Lung (tissue), 12 donors: Measurements from ENCODE around the gene IPPK. TPM values are rescaled to one million over a fixed set of nuclear protein-coding genes. Genes with fewer than 3 reads are reported as not detected.
A peak's percentile ranks its signal among the peaks of the same experiment; 100 is the strongest.

ENCODE experiments used
- ATAC-seq: fragments of 200-7000 bp; cut with Tn5 transposase; one replicate; pipeline ENCODE4 v1.9.1; 2020; ENCODE audit warnings: moderate number of reproducible peaks; ENCODE audit not compliant: insufficient read depth, low FRiP score
- DNase-seq, 3 donors: peaks; one replicate each; pipeline ENCODE4 v3.0.0-alpha.2; 2013 to 2017
- H3K27ac ChIP-seq, 2 donors: one replicate each; pipeline ENCODE4 v1.5.1; 2013; ENCODE audit warnings: mild to moderate bottlenecking in 2 of 2, moderate library complexity in 2 of 2, control low read depth in 1 of 2, inconsistent platforms in 1 of 2, low read depth in 1 of 2, low read length in 1 of 2
- H3K27me3 ChIP-seq, 3 donors: one replicate each; pipeline ENCODE4 v1.5.1; 2013; ENCODE audit warnings: low read length in 2 of 3; ENCODE audit not compliant: control insufficient read depth in 3 of 3, insufficient read depth in 3 of 3
- H3K36me3 ChIP-seq, 4 donors: one replicate each; pipeline ENCODE4 v1.5.1; 2013; ENCODE audit warnings: low read length in 4 of 4, mild to moderate bottlenecking in 1 of 4, moderate library complexity in 1 of 4; ENCODE audit not compliant: control insufficient read depth in 4 of 4, insufficient read depth in 4 of 4
- H3K4me1 ChIP-seq, 5 donors: one replicate each; pipeline ENCODE4 v1.5.1; 2013; ENCODE audit warnings: low read length in 5 of 5, mild to moderate bottlenecking in 2 of 5, moderate library complexity in 1 of 5; ENCODE audit not compliant: control insufficient read depth in 5 of 5, insufficient read depth in 5 of 5
- H3K4me3 ChIP-seq: one replicate; pipeline ENCODE4 v1.5.1; 2013; ENCODE audit warnings: mild to moderate bottlenecking, control low read depth, moderate library complexity
- H3K9ac ChIP-seq, 2 donors: one replicate each; pipeline ENCODE4 v1.5.1; 2013; ENCODE audit warnings: low read length in 2 of 2, control low read depth in 1 of 2; ENCODE audit not compliant: insufficient read depth in 1 of 2
- H3K9me3 ChIP-seq, 4 donors: one replicate each; pipeline ENCODE4 v1.5.1; 2013; ENCODE audit warnings: low read length in 3 of 4, mild to moderate bottlenecking in 1 of 4, moderate library complexity in 1 of 4; ENCODE audit not compliant: control insufficient read depth in 4 of 4, insufficient read depth in 3 of 4
- WGBS, 2 donors: extraction: QIAGEN DNeasy Blood & Tissue Kit; methylation state at CpG; one replicate each; pipeline ENCODE4 v1.1.7; 2013; 5-methylcytosine and 5-hydroxymethylcytosine counted together
- polyA plus RNA-seq, 2 donors: library from polyadenylated mRNA; stranded (reverse); fragments of 200-250 nt; gene quantifications; one replicate each; pipeline ENCODE4 v1.2.1, GENCODE V29; 2013
- total RNA-seq, 2 donors: library from RNA; depleted of rRNA in 1 of 2; stranded (reverse); fragments of >200 nt in 1 of 2; gene quantifications; one replicate each; pipeline ENCODE4 v1.2.1, GENCODE V29; 2014 to 2021
- TF ChIP-seq, protein P1 (sequence below): IDR thresholded peaks from 2 replicates; pipeline ENCODE4 v1.5.1; 2012; ENCODE audit warnings: mild to moderate bottlenecking; ENCODE audit errors: control extremely low read depth, extremely low read depth
- donor health status: control.
- donor health status: control.
- donor health status: Bipolar disorder and iron deficiency.
- donor health status: healthy.
- donor health status: DM: yes; HTN: yes; CAD: no.

IPPK gene
- total and polyA plus RNA-seq, 4 donors = 6.0 to 9.6 (median 6.8) TPM

GRCh38 chr9:92636627-92637026 lies 33.3 kb downstream of the IPPK start:
- Histone ChIP-seq H3K27me3 (no peaks in the 10 kb centered on the region), H3K27ac (no peak overlapping the region), H3K4me3 (no peak overlapping the region), H3K9ac (no peak overlapping the region), H3K9me3 (no peaks in the 10 kb centered on the region), H3K4me1 (peaks cover 0 to 5% (median 0%) of the 10 kb centered on the region in 5 donors), H3K36me3 (peaks cover 17 to 56% (median 30%) of the 10 kb centered on the region in 4 donors)
- 93 to 97% methylated on average over 3 of the region's 3 CpGs for WGBS, 2 donors
- no peak for ATAC-seq
- TF ChIP-seq, protein P1, sequence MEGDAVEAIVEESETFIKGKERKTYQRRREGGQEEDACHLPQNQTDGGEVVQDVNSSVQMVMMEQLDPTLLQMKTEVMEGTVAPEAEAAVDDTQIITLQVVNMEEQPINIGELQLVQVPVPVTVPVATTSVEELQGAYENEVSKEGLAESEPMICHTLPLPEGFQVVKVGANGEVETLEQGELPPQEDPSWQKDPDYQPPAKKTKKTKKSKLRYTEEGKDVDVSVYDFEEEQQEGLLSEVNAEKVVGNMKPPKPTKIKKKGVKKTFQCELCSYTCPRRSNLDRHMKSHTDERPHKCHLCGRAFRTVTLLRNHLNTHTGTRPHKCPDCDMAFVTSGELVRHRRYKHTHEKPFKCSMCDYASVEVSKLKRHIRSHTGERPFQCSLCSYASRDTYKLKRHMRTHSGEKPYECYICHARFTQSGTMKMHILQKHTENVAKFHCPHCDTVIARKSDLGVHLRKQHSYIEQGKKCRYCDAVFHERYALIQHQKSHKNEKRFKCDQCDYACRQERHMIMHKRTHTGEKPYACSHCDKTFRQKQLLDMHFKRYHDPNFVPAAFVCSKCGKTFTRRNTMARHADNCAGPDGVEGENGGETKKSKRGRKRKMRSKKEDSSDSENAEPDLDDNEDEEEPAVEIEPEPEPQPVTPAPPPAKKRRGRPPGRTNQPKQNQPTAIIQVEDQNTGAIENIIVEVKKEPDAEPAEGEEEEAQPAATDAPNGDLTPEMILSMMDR = no peak
- DNase-seq = no peak

GRCh38 chr9:92635760-92636159 lies 34.2 kb downstream of the IPPK start:
- Histone ChIP-seq H3K4me3 (no peak overlapping the region), H3K27me3 (no peaks in the 10 kb centered on the region), H3K9ac (no peak overlapping the region), H3K9me3 (no peaks in the 10 kb centered on the region), H3K27ac (no peak overlapping the region), H3K36me3 (peaks cover 16 to 54% (median 31%) of the 10 kb centered on the region in 4 donors), H3K4me1 (peaks cover 0 to 5% (median 0%) of the 10 kb centered on the region in 5 donors)
- no peak for DNase-seq
- TF ChIP-seq, protein P1 = no peak
- no peak for ATAC-seq
- WGBS, 2 donors = 95 to 96% methylated on average over 4 of the region's 4 CpGs

DNA sequence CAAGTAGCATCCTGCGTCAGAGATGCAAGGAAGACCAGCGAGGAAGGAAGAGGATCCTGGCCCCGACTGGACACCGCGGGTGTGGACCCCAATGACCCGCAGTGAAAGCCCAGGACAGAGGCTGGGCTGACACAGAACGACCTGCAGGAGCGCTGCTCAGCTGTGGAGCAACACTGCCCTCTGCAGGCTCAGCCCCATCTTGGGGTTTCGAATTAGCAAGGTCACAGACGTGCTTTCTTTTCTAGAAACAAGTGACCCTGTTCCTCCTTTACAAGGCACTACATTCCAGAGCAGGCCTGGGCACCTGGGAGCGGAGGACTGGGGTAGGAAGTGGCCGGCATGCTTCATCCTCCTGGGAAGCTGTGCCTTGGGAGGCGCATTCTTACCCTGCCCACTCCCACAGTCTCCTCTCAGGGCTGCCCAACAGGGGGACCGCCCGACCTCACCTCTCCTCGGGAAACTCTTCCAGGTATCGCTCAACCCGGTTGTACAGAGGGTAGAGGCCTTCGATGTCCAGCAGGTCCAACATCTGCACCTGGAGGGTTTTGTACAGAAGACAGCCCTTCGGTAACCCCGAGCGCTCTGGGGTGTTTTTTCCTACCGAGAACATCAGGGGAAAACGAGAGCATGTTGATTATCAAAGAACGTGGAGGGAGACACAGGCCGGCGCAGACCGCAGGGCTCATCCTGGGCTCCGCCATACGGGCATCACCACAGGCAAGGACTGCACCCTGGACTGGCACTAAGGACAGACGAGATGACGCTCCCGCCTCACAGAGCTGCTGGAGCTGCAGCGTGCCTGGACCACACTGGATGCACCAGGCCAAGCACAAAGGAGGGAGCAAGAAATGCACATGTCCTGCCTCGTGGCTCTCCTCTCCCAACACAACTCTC lies 35.0 kb downstream of the IPPK start:
- WGBS, 2 donors = 70 to 73% methylated on average over 35 of the region's 35 CpGs
- no peaks in the 10 kb centered on the region for H3K27me3 ChIP-seq
- DNase-seq (peak; percentile 81 to 89 (median 84)), ATAC-seq (no peak)
- peak overlapping the region in 1 of 2 donors; percentile 20 for H3K9ac ChIP-seq
- TF ChIP-seq, protein P1 = peak; percentile 89
- no peaks in the 10 kb centered on the region for H3K9me3 ChIP-seq
- H3K27ac ChIP-seq = no peak overlapping the region
- H3K4me3 ChIP-seq = no peak overlapping the region
- peaks cover 0 to 5% (median 0%) of the 10 kb centered on the region in 5 donors for H3K4me1 ChIP-seq
- peaks cover 10 to 48% (median 27%) of the 10 kb centered on the region in 4 donors for H3K36me3 ChIP-seq
